HepG2 (cell line): ENCODE data around the gene TPX2. TPM values are rescaled to one million over a fixed set of nuclear protein-coding genes. Genes with fewer than 3 reads are reported as not detected.

ENCODE experiments used
- ARHGAP35 ChIP-seq: sonication (generic); formaldehyde crosslinking; IDR thresholded peaks from 2 replicates; pipeline ENCODE4 v1.9.0; 2022; ENCODE audit warnings: mild to moderate bottlenecking, inconsistent platforms, moderate library complexity, missing genetic modification reagents, borderline replicate concordance
- ELF1 ChIP-seq: sonication (generic); formaldehyde crosslinking; IDR thresholded peaks from 2 replicates; pipeline ENCODE4 v1.4.0; 2020; ENCODE audit warnings: missing genetic modification reagents
- RORA ChIP-seq: sonication (generic); formaldehyde crosslinking; IDR thresholded peaks from 2 replicates; pipeline ENCODE4 v1.5.0; 2020; ENCODE audit warnings: mild to moderate bottlenecking, missing genetic modification reagents, moderate library complexity
- TARDBP ChIP-seq: sonication (generic); formaldehyde crosslinking; IDR thresholded peaks from 2 replicates; pipeline ENCODE4 v1.8.0; 2022; ENCODE audit warnings: mild to moderate bottlenecking, missing genetic modification reagents
- THAP11 ChIP-seq: IDR thresholded peaks from 2 replicates; pipeline ENCODE4 v1.6.1; 2016; ENCODE audit warnings: missing biosample characterization, missing genetic modification reagents
- ZBTB26 ChIP-seq: IDR thresholded peaks from 2 replicates; pipeline ENCODE4 v1.6.1; 2016; ENCODE audit warnings: missing compliant biosample characterization, missing genetic modification reagents, borderline replicate concordance
- ZBTB40 ChIP-seq, 2 experiments: fragments of 450-650 bp in 1 of 2; sonication (generic) in 1 of 2; formaldehyde crosslinking in 1 of 2; IDR thresholded peaks; 2 replicates each; pipeline versions ENCODE4 v1.6.1 to v1.8.0; 2016 to 2022; ENCODE audit warnings: antibody characterized with exemption in 1 of 2, mild to moderate bottlenecking in 1 of 2, missing genetic modification reagents in 1 of 2
- ZKSCAN1 ChIP-seq: fragments of 150-350 bp; IDR thresholded peaks from 2 replicates; pipeline ENCODE4 v1.6.1; 2014; ENCODE audit warnings: low read length
- ZNF597 ChIP-seq: sonication (generic); formaldehyde crosslinking; IDR thresholded peaks from 2 replicates; pipeline ENCODE4 v1.5.0; 2020; ENCODE audit warnings: missing genetic modification reagents
- ZNF687 ChIP-seq: sonication (generic); formaldehyde crosslinking; IDR thresholded peaks from 2 replicates; pipeline ENCODE4 v1.5.1; 2020; ENCODE audit warnings: mild to moderate bottlenecking, missing genetic modification reagents, moderate library complexity
- ZNF83 ChIP-seq: sonication (generic); formaldehyde crosslinking; IDR thresholded peaks from 2 replicates; pipeline ENCODE4 v1.4.0; 2020; ENCODE audit warnings: missing genetic modification reagents, mild to moderate bottlenecking, borderline replicate concordance
- polyA plus RNA-seq, 8 experiments: library from polyadenylated mRNA; depleted of rRNA in 3 of 8; stranded (reverse) in 7 of 8; unstranded in 1 of 8; fragments of >200 nt; fragmentation: Illumina TruSeq in 4 of 8; extraction: Trizol in 4 of 8; gene quantifications; 2 replicates each; pipeline versions ENCODE4 v1.2.1 to v1.2.3, GENCODE V29; 2011 to 2016; ENCODE audit warnings: low read depth in 4 of 8, missing spikeins in 1 of 8, mixed read lengths in 1 of 8; ENCODE audit not compliant: insufficient read depth in 1 of 8
- total RNA-seq, 5 experiments: library from RNA; depleted of rRNA; stranded (reverse); fragments of >200 nt; fragmentation: Illumina TruSeq; extraction: Trizol; gene quantifications; 2 replicates each; pipeline ENCODE4 v1.2.3, GENCODE V29; 2016; ENCODE audit warnings: low read depth in 1 of 5

Gene TPX2
- total and polyA plus RNA-seq, 2 of the 13 experiments (the other 11 are each of a cell fraction or from before 2014, with no cell fraction given), result 34.3 to 124 TPM

GRCh38 chr20:31720486-31721407 lies 18.3 kb upstream of the TPX2 start (continued):
- peak; percentile 63 for TF ChIP-seq THAP11 (CRISPR knock-in tag)
- TF ChIP-seq ELF1 (CRISPR knock-in tag), result peak; percentile 50; the same call in 1 of the 2 replicates
- no peak for TF ChIP-seq ARHGAP35
- TF ChIP-seq ZNF687 (CRISPR knock-in tag), result peak; percentile 86
- TF ChIP-seq ZBTB26 (CRISPR knock-in tag), result peak; percentile 44; the same call in 1 of the 2 replicates
- TF ChIP-seq ZBTB40 (IDR thresholded peaks at IDR 0.05), result no peak
- TF ChIP-seq ZBTB40 (CRISPR knock-in tag; IDR thresholded peaks at IDR 0.05), result peak; percentile 90
- 0 out of 2 replicates have a peak, but pooled peaks have one; percentile 0 for TF ChIP-seq ZNF83
- no peak for TF ChIP-seq RORA (CRISPR knock-in tag)
- no peak for TF ChIP-seq ZNF597 (CRISPR knock-in tag)
- TF ChIP-seq ZKSCAN1, result peak; percentile 51; the same call in 1 of the 2 replicates
- TF ChIP-seq TARDBP (CRISPR knock-in tag), result peak; percentile 94
